ENCODE results near the gene RBM47.
"Not testable (repeated sequence)": the region's sequence is repeated elsewhere in the genome, so short reads cannot be mapped to it uniquely, and the experiment has no call there.

RBM47 gene

GRCh38 chr4:40439519-40439918, 190.1 kb downstream of the RBM47 start:
- DNase-seq (ENCODE audit: low read depth), result no peak

GRCh38 chr4:40438384-40439026, 191.2 kb downstream of the RBM47 start:
- DNase-seq (ENCODE audit: low read depth), result no peak

GRCh38 chr4:40437741-40438383, 191.8 kb downstream of the RBM47 start:
- no peak for DNase-seq (ENCODE audit: low read depth)

- not testable (repeated sequence) for DNase-seq (ENCODE audit: low read depth)
Observed at GRCh38 chr4:40435306-40435705, 194.4 kb downstream of the RBM47 start.

GRCh38 chr4:40434126-40434687, 195.5 kb downstream of the RBM47 start:
- DNase-seq (ENCODE audit: low read depth), result no peak

- DNase-seq (ENCODE audit: low read depth), result no peak
Observed at GRCh38 chr4:40432504-40432903, 197.2 kb downstream of the RBM47 start.

GRCh38 chr4:40427871-40428270, 201.8 kb downstream of the RBM47 start:
- not testable (repeated sequence) for DNase-seq (ENCODE audit: low read depth)

GRCh38 chr4:40427128-40427527, 202.5 kb downstream of the RBM47 start:
- no peak for DNase-seq (ENCODE audit: low read depth)

- no peak for DNase-seq (ENCODE audit: low read depth)
Observed at GRCh38 chr4:40425799-40426574, 203.7 kb downstream of the RBM47 start.

GRCh38 chr4:40423735-40424134, 205.9 kb downstream of the RBM47 start:
- DNase-seq (ENCODE audit: low read depth), result no peak

GRCh38 chr4:40421839-40422708, 207.6 kb downstream of the RBM47 start:
- DNase-seq (ENCODE audit: low read depth), result no peak

GRCh38 chr4:40419231-40419912, 210.3 kb downstream of the RBM47 start:
- no peak for DNase-seq (ENCODE audit: low read depth)

- no peak for DNase-seq (ENCODE audit: low read depth)
Observed at GRCh38 chr4:40418430-40419230, 211.0 kb downstream of the RBM47 start.

- DNase-seq (ENCODE audit: low read depth), result no peak
Observed at GRCh38 chr4:40417941-40418340, 211.7 kb downstream of the RBM47 start.

GRCh38 chr4:40414673-40415072, 215.0 kb downstream of the RBM47 start:
- no peak for DNase-seq (ENCODE audit: low read depth)

GRCh38 chr4:40412866-40413795, 216.5 kb downstream of the RBM47 start:
- no peak for DNase-seq (ENCODE audit: low read depth)

GRCh38 chr4:40412388-40412787, 217.3 kb downstream of the RBM47 start:
- DNase-seq (ENCODE audit: low read depth), result no peak

- no peak for DNase-seq (ENCODE audit: low read depth)
Observed at GRCh38 chr4:40409835-40410234, 219.8 kb downstream of the RBM47 start.

- DNase-seq (ENCODE audit: low read depth), result not testable (repeated sequence)
Observed at GRCh38 chr4:40407468-40407867, 222.2 kb downstream of the RBM47 start.

Measured in stimulated activated CD8-positive, alpha-beta memory T cell treated with anti-CD3 and anti-CD28 coated beads, Interleukin-12 subunit alpha, Interleukin-12 subunit beta, amount 100 ng/mL, for 4 hours (primary cell).